NOMO-1 treated with DMSO at 0.1 percent for 48 hours (cell line): ENCODE measurements around the gene IQSEC3.
A peak's percentile ranks its signal among the peaks of the same experiment; 100 is the strongest.

Source experiments
- DNase-seq: peaks from one replicate; lab custom pipeline; 2025; ENCODE audit not compliant: unreplicated experiment; lab: John Stamatoyannopoulos, UW

Gene IQSEC3

DNA sequence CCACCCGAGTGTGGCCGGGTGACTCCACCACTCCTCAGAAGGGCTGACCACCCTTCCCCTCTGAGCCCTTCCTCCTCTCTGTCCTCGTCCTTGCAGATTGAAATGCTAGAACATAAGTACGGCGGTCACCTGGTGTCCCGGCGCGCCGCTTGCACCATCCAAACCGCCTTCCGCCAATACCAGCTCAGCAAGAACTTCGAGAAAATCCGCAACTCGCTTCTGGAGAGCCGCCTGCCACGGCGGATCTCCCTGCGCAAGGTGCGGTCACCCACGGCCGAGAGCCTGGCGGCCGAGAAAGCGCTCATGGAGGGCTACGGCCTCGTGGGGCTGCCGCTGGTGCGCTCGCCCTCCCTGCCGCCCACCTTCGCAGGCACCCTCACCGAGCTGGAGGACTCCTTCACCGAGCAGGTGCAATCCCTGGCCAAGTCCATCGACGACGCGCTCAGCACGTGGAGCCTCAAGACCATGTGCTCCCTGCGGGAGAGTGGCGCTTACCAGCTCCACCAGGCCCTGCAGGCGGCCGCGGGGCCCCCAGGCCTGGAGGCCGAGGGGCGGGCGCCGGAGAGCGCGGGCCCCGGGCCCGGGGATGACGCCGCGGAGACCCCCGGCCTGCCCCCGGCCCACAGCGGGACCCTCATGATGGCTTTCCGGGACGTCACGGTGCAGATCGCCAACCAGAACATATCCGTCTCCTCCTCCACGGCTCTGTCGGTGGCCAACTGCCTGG lies 71.8 kb downstream of the IQSEC3 start:
- no peak for DNase-seq

DNA sequence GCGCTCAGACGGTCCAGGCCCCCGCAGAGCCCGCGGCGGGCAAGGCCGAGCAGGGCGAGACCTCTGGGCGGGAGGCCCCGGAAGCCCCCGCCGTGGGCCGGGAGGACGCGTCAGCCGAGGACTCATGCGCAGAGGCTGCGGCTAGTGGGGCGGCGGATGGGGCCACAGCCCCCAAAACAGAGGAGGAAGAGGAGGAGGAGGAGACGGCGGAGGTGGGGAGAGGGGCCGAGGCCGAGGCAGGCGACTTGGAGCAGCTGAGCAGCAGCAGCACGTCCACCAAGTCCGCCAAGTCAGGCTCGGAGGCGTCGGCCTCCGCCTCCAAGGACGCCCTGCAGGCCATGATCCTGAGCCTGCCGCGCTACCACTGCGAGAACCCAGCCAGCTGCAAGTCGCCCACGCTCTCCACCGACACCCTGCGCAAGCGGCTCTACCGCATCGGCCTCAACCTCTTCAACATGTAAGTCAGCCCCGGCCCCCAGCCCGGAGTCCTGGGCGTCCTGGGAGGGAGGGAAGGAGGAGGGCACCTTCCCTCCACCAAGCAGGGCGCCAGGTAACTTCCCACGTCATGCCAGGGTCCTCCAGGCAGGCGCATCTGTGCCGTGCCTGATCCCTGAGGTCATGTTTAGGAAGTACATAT lies 72.4 kb downstream of the IQSEC3 start:
- no peak for DNase-seq

- DNase-seq: no peak
These were observed 73.0 kb downstream of the IQSEC3 start for GRCh38 chr12:139585-139984.

- no peak for DNase-seq
These were observed 73.6 kb downstream of the IQSEC3 start for GRCh38 chr12:140162-140561.

- no peak for DNase-seq
These were observed 77.5 kb downstream of the IQSEC3 start for GRCh38 chr12:143964-144649.

- DNase-seq: no peak
These were observed 78.2 kb downstream of the IQSEC3 start for GRCh38 chr12:144650-145284.

GRCh38 chr12:145369-145960 lies 78.9 kb downstream of the IQSEC3 start:
- DNase-seq: no peak

DNA sequence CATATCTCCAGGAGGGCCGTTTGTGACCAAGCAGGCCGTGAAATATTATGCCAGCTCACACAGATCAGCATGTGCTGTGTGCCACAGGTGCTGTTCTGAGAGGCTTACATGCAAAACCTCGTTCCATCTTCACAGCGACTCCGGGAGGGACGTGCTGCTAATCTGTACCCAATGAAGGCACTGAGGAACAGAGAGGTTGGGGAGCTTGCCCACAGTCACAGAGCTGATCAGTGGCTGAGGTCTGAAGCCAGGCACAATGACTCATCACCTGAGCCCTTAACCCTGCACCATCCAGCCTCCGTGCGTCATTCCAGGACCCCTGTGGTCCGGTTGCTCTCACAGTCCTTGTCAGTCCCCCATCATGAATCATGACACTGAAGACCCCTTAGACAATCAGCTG lies 80.7 kb downstream of the IQSEC3 start:
- no peak for DNase-seq

DNA sequence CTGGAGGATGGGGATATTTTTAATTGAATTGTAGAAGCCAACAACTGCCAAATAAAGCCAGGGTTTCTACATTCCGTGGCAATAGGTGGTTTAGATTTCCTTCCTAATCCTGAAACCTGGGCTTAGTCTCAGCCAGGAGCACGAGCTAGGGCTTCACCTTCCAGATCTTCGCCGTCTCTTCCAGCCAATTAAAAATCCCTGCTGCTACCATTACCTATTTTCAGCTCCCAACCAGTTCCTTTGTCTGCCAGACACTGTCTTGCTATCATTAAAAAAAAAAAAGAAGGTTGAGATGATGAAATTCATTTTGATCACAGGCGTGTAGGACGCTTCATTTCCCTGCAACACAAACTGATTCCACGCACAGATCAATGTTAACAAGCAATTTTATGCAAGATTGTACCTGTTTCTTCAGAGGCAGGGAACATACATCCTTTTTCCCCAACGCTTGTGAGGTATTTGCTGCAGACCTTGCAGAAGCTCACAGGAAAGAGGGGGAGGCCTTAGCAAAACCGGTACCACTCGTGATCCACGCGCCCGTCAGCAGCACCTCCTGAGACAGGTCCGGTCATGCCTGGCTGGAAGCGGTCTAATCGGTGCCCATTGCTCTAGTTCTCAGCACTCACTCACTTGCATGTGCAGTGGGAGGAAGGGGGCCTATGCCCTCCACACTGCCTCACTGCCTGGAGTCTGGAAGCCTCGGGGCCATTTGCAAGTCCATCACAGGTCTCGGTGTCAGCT lies 82.3 kb downstream of the IQSEC3 start:
- DNase-seq: no peak

GRCh38 chr12:151579-151978 lies 85.0 kb downstream of the IQSEC3 start:
- DNase-seq: no peak

DNA sequence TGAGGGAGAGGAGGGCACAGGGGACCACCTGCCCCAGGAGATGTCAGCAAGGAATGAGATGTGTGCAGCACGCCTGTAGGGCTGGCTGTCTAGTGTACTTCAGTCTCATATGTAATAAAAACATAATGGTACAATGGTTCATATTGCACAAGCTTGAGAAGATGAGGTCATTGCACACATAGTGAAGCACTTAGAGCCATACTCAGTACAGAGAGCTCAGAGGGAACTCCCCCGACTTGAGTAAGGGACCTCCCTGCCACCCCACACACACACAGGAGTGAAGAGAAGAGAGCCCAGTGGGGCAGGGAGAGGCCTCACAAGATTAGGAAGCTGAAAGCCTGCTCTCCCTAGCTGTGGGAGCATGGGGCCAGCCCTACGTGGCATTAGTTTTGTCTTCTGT lies 85.9 kb downstream of the IQSEC3 start:
- DNase-seq: no peak

- DNase-seq: peak; percentile 76
These were observed 86.6 kb downstream of the IQSEC3 start for GRCh38 chr12:153080-153746.

GRCh38 chr12:154058-154457 lies 87.5 kb downstream of the IQSEC3 start:
- no peak for DNase-seq

DNA sequence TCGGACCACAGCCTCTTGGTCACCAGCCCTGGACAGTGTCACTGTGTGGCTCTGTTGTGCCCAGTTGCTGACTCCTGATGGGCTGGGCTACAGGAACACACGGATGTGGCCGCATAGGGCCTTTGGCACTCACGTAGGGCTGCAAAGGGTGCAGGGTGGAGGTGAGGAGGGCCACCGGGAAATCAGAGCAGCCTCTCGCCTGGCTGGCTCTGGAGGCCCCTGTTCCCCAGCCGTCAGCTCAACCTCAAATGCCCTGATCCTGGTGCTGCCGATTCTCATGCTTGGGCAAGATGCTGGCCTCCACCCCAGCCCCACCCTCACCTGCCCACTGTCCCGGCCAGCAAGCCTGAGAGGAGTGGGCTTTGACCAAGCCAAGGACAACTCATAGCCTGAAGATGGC lies 88.4 kb downstream of the IQSEC3 start:
- no peak for DNase-seq

- no peak for DNase-seq
These were observed 89.1 kb downstream of the IQSEC3 start for GRCh38 chr12:155646-156045.

DNA sequence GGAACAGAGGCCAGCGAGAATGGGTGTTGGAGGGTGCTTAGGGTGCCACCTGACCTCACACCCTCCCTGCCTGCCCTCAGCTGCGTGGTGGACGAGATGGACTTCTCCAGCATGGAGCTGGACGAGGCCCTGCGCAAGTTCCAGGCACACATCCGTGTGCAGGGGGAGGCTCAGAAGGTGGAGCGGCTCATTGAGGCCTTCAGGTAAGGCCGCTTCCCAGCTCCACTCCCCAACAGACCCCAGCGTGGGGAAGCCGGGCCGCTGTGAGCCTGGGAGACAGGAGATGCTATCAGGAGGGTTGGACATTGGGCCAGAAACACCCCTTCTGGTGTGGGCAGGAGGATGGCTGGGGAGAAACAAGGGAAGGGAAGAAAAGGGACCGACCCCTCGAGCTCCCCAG lies 90.4 kb downstream of the IQSEC3 start:
- no peak for DNase-seq

GRCh38 chr12:157644-158043 lies 91.1 kb downstream of the IQSEC3 start:
- DNase-seq: no peak

DNA sequence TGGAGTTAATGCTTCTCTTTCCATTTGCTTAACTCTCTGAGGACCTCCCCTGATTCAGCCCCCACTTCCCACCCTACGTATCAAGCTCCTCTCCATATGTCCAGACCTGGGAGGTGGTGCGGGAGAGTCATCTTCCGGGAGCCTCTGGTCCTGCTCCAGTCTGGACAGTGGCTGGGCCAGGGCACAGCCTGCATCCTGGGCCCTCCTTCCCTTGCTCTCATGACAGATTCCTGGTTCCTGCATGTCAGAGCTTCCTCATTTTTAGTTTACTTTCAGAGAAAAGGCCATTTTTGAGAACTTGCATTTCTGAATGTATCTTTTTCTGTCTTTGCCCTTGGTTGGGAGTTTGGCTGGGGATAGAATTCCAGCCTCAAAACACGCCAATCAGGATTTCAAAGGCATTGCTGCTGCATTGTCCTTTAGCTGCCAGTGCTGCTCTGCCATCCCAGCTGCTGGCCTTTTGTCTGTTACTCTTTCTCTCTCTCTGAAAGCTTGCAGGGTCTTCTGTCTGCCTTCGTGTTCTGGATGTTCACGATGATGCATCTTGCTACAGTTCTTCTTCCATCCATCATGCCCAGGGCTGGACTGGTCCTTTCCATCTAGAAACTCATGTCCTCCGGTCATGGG lies 92.7 kb downstream of the IQSEC3 start:
- DNase-seq: peak; percentile 9

DNA sequence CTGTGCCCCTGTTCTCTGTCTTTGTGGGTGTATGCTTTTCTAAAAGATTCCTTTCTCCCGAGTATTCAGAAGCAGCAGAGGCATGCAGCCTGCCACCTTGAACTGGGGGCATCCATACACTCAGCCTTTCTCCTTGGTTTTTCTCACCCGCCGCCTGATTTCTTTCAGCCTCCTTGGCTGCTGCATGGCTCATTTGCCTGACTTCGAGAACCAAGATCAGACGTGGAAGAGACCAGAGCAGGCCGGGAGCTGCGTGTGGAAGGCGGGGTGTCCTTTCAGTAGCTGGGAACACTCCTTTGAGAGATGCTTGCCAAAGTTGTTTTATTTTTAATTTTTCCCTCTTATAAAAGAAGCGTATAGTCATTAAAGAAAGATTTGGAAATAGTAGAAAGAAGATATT lies 94.3 kb downstream of the IQSEC3 start:
- no peak for DNase-seq

DNA sequence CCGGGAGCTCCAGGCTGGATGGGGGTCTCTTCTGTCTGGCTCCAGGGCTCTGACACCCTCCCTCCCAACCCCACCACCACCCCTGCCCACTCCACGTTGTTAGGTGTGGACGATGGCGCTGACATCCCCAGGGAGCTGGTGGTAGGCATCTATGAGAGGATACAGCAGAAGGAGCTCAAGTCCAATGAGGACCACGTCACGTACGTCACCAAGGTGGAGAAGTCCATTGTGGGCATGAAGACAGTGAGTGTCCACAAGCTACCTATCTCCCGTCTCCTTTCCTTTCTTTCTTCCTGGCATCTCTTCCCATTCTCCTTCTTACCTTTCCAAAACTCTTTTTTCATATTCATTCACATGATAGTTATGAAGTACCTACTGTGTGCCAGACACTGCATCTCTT lies 95.3 kb downstream of the IQSEC3 start:
- DNase-seq: no peak
